NCI-H2196 (cell line): ENCODE results near the gene GPC3.
"Not testable (repeated sequence)": the region's sequence is repeated elsewhere in the genome, so short reads cannot be mapped to it uniquely, and the experiment has no call there.

Experiments
- DNase-seq: peaks from one replicate; lab custom pipeline; 2025; ENCODE audit not compliant: unreplicated experiment; lab: John Stamatoyannopoulos, UW

The GPC3 gene

GRCh38 chrX:133985164-133985966 lies at the start of gene GPC3:
Gene GPC3 (minus strand): TSS chrX:133985594.
- DNase-seq, result peak; percentile 20

GRCh38 chrX:134032441-134032840 lies 47.0 kb upstream of the GPC3 start:
- DNase-seq, result no peak

GRCh38 chrX:134026565-134027311 lies 41.3 kb upstream of the GPC3 start:
- peak; percentile 30 for DNase-seq

- DNase-seq, result no peak
These were observed 40.7 kb upstream of the GPC3 start for GRCh38 chrX:134025986-134026545.

GRCh38 chrX:134024686-134025377 lies 39.4 kb upstream of the GPC3 start:
- no peak for DNase-seq

- no peak for DNase-seq
These were observed 38.5 kb upstream of the GPC3 start for GRCh38 chrX:134023851-134024281.

- DNase-seq, result no peak
These were observed 35.5 kb upstream of the GPC3 start for GRCh38 chrX:134020910-134021309.

- DNase-seq, result no peak
These were observed 34.3 kb upstream of the GPC3 start for GRCh38 chrX:134019567-134020206.

GRCh38 chrX:134016309-134016708 lies 30.9 kb upstream of the GPC3 start:
- not testable (repeated sequence) for DNase-seq

- DNase-seq, result not testable (repeated sequence)
These were observed 30.1 kb upstream of the GPC3 start for GRCh38 chrX:134015510-134015909.

- no peak for DNase-seq
These were observed 28.1 kb upstream of the GPC3 start for GRCh38 chrX:134013524-134013923.

GRCh38 chrX:134013092-134013497 lies 27.7 kb upstream of the GPC3 start:
- DNase-seq, result no peak

- no peak for DNase-seq
These were observed 25.3 kb upstream of the GPC3 start for GRCh38 chrX:134010690-134011089.

GRCh38 chrX:134007716-134008115 lies 22.3 kb upstream of the GPC3 start:
- DNase-seq, result no peak

GRCh38 chrX:134006484-134007161 lies 21.2 kb upstream of the GPC3 start:
- no peak for DNase-seq

- no peak for DNase-seq
These were observed 18.7 kb upstream of the GPC3 start for GRCh38 chrX:134004084-134004483.

- no peak for DNase-seq
These were observed 17.7 kb upstream of the GPC3 start for GRCh38 chrX:134002921-134003615.

GRCh38 chrX:134000260-134001245 lies 15.2 kb upstream of the GPC3 start:
- no peak for DNase-seq
